Measurements from ENCODE around the gene PDLIM1.
"Not testable (repeated sequence)": the region's sequence is repeated elsewhere in the genome, so short reads cannot be mapped to it uniquely, and the experiment has no call there.

The PDLIM1 gene

DNA sequence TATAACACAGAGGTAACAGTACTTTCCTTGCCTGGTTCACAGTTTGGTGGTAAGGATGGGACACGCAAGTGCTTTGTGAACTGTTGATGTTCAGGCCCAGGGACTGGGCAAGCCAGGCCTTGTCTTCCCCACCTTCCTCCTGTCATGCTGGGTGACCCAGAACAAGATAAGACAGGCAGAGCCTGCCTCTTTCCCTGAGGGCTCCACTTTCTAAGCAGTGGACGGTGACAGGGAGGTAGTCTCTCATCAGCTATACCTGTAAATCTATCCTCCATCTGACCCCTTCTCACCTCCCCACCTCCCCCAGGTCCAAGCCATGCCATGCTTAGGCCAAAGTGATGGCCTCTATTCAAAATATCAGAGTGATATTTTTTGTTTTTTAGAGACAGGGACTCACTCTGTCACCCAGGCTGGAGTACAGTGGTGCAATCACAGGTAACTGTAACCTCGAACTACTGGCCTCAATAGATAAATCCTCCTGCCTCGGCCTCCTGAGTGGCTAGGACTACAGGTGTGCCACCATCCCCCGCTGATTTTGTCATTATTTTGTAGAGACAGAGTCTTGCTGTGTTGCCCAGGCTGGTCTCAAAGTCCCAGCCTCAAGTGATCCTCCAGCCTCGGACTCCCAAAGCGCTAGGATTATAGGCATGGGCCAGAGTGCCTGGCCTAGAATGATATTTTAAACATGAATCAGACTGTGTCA lies 42.8 kb downstream of the PDLIM1 start:
- DNase-seq (ENCODE audit: low read depth, low spot score) = no peak
- H3K27ac ChIP-seq = peak overlapping the region; percentile 64

- DNase-seq (ENCODE audit: low read depth, low spot score) = no peak
- H3K27ac ChIP-seq = peak overlapping the region; percentile 64
Observed at GRCh38 chr10:95247200-95247880, 43.5 kb downstream of the PDLIM1 start.

DNA sequence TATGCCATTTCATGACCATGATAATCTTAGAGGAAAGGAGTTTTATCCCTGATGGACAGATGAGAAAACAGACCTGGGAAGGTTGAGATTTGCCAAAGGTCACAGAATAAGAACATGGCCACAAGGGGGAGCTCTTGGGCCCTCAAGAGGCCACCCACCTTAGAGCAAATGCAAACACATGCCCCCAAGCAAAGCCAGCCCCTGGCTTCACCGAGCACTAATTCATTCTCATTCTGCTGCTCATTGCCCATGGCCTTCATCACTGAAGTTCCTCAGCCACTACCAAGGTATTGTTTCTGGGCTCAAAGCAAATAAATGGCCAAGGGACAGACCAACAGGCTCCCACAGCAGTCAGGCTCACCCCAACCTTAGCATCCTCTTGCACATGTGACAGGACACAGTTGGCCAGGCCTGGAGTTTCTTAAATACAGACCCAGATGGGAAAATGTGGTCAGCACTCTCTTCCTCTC lies 44.2 kb downstream of the PDLIM1 start:
- DNase-seq (ENCODE audit: low read depth, low spot score) = no peak
- H3K27ac ChIP-seq = peak overlapping the region; percentile 64

DNA sequence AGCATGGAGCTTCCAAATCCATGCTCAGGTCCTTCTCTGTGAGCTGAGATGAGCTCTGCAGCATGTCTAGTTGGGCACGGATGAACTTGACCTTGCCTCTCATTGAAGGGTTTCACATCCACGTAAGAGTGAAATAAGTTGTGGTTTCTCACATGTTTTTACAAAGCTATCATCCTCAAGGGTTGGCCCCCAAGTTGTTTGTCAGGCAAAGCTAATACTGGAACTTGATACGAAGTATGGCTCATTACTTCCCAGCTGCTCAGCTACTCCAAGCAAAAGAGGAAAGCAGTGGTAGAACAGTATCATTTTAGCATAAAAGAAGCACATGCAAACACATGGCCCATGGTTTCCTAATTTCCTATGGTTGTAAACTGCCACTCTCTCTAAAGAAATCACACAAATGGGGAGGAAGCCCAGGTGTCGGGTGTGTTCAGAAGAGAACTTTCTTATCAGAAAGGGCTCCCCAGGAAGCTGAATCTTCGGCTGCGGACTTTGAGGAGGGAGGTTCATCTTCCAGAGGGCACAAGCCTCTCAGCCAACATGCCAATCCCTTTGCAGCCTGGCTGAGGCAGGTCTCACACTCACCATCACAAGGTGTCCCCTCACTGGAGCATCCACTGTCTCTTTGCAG lies 45.3 kb downstream of the PDLIM1 start:
- H3K27ac ChIP-seq = no peak overlapping the region
- no peak for DNase-seq (ENCODE audit: low read depth, low spot score)

DNA sequence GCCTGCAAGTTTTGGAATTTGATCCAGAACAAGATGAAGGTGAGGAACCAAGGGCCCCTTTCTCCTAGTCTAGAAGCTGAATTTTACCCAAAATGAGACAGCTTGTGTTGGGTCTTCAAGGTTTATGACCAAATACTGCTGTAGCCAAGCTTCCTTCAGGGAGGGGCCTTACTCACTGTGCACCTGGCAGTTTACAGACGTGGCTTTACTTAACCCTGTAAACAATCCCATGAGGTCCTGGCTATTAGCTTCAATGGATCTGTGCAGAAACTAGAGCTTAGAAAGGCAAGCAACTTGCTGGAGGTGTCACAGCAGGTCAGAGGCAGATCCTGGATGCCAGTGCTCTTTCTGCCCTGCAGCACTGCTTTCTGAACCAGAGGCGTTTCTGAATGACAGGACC lies 46.7 kb downstream of the PDLIM1 start:
- H3K27ac ChIP-seq = no peak overlapping the region
- no peak for DNase-seq (ENCODE audit: low read depth, low spot score)

DNA sequence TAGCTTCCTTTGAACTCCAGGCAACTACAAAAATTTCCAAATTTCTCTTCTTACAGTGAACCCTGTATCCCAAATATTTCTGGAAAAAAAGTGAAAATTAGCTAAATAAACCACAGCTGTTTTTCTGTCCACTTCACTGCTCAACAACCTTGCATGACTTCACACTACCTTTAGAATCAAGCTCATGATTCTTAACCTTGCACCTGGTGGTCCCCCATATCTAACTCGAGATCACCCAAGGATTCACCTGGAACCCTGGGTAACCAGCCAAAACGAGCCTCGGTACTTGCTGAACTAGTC lies 47.5 kb downstream of the PDLIM1 start:
- no peak for DNase-seq (ENCODE audit: low read depth, low spot score)
- no peak overlapping the region for H3K27ac ChIP-seq

GRCh38 chr10:95242581-95243317 lies 48.1 kb downstream of the PDLIM1 start:
- no peak for DNase-seq (ENCODE audit: low read depth, low spot score)
- no peak overlapping the region for H3K27ac ChIP-seq

DNA sequence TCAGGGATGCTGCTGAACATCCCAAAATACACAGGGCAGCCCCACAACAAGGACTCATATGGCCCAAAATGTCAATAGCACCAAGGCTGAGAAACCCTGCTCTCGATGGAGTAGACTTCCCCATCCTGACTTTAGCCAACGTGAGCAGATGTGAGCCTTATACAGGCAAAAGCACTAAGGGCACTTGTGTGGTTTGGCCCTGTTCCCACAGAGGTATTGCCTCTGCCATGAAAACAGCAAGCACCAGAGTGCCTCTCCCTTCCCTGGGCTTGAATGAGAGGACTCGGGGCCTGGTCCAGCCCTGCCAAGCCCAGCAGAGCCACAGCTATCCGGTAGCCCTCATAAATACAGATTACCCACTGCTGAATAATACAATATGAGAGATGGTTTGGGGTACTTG lies 49.3 kb downstream of the PDLIM1 start:
- no peak overlapping the region for H3K27ac ChIP-seq
- DNase-seq (ENCODE audit: low read depth, low spot score) = no peak

GRCh38 chr10:95240811-95241210 lies 50.0 kb downstream of the PDLIM1 start:
- H3K27ac ChIP-seq = no peak overlapping the region
- no peak for DNase-seq (ENCODE audit: low read depth, low spot score)

GRCh38 chr10:95240096-95240495 lies 50.7 kb downstream of the PDLIM1 start:
- DNase-seq (ENCODE audit: low read depth, low spot score); H3K27ac ChIP-seq: not testable (repeated sequence)

DNA sequence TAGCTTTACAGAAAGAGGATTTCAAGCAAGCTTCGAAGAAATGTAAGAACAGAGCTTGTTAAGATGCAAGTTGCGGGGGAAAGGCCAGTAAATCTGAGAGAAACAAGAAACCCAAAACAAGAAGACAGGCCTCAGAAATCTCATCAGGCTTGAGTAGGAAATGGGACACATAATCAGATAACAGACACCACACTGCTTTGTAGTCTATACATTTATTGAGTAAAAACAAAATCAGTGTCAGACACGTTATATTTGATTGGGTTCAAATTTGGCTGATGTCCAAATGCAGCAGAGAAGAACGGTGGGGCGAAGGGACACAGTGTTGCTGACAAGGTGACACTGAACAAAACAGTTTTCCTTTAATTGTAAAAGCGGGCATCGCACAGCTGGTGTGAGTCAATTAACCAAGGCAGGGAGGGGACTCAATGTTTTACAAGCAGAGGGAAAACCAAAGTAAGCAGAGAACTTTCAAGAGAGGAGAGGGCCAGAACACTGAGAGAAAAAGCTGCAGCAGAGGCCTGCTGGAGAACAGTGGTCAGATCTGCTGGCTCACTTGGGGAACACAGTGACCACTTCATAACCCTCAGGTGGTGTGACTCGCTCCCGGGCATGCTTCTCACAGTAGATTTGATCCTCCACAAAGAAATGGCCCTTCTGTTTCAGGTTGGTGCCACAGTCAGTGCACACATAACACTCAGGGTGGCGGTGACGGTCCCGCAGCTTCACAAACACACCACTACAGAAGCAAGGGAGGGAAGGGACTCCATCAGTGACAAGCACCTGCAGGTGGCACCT lies 53.2 kb downstream of the PDLIM1 start:
- peak overlapping the region; percentile 74 for H3K27ac ChIP-seq
- DNase-seq (ENCODE audit: low read depth, low spot score) = no peak

DNA sequence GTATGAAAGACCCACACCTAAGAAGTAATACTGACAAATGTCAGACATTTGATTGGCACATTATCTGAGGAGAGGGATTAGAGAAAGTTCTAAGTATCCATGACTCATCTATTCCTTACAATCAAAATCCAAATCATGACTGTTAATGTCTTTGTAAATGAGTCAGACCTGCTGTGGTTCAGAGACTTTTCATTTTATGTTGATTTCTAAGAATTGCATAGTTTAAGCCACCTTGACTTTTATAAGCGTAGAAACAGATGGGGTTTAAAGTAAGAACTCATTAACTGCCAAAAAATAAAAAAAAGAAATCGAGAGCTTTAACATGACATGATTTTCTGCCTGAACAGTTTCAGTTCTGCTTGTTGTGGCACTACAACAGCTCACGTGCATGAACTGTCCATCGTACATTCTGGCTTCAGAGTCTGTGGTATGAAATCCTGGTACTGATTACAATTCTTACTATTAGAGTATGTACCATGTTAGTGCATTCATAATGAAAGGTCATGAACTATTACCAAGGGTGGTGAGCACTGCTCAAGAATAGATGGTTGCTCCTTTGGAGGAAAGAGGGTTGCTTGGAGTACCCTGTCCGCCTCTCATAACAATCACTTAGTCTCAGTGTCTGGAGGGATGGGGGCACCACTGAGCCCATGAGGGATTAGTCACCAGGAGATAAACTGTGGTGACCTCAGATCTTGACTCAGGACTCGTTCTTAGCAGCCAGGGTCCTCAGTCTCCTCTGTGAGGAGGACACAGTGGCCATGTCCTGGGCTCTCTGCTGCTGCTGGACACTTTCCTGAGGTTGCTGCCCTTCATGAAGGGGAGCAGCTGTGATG lies 54.5 kb downstream of the PDLIM1 start:
- no peak for DNase-seq (ENCODE audit: low read depth, low spot score)
- H3K27ac ChIP-seq = peak overlapping the region; percentile 74

DNA sequence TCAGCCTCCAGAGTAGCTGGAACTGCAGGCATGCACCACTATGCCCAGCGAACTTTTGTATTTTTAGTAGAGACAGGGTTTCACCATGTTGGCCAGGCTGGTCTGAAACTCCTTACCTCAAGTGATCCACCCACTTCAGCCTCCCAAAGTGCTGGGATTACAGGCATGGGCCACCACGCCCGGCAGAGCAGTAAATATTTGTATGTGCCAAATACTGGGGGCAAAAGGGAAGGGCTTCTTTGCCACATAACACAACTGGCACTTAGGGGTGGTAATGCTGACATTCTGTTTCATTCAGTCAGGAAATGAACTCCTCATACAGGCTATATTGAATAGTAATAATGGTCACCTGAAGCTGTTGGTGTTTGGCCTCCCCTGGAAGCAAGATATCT lies 55.1 kb downstream of the PDLIM1 start:
- no peak for DNase-seq (ENCODE audit: low read depth, low spot score)
- H3K27ac ChIP-seq = peak overlapping the region; percentile 74

GRCh38 chr10:95234951-95235350 lies 55.9 kb downstream of the PDLIM1 start:
- no peak for DNase-seq (ENCODE audit: low read depth, low spot score)
- H3K27ac ChIP-seq = no peak overlapping the region

GRCh38 chr10:95233377-95234034 lies 57.3 kb downstream of the PDLIM1 start:
- peak overlapping the region; percentile 5 for H3K27ac ChIP-seq
- no peak for DNase-seq (ENCODE audit: low read depth, low spot score)

- peak overlapping the region; percentile 98 for H3K27ac ChIP-seq
- DNase-seq (ENCODE audit: low read depth, low spot score) = not testable (repeated sequence)
Observed at GRCh38 chr10:95230677-95231586, 59.9 kb downstream of the PDLIM1 start.

DNA sequence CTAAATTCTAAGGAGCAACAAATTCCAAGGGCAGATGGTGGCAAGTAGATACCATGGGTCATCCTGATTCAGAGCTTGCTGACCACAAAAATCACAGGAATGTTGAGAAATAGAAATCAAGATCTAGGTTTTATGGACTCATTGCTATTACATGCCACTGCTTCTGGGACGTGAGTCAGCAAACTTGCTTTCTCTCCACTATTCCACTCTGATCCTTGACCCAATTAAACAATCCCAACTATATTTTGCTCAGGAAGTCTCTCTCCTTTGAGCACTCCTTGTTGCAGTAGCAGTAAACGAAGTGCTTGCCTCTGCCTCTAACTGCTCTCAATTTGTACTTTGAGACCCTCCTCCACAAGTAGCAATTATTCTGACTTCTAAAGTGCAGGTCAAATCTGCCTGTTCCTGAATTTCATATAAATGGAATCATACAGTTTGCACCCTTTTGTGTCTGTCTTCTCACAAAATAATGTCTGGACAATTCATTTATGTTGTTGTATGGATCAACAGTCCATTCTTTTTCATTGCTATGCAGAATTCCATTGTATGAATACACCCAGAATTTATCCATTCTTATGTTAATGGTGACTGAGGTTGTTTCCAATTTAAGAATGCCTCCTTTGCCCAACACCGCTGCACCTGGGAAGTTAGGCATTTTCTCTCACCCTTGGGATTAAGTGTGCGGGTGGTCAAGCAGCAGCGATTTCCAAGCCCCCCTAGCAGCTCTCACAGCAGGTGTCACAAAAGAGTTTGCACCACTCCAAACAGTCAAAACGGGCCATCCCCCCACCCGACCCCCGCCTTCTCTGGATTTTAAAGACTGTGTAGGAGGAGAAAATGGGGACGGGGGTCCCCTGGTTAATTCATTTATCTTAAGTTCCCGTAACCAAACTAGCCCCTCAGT lies 60.8 kb downstream of the PDLIM1 start:
- H3K27ac ChIP-seq = peak overlapping the region; percentile 98
- DNase-seq (ENCODE audit: low read depth, low spot score) = peak; percentile 90
